Ectodermal cell (in vitro differentiated cells): ENCODE data around the gene UCHL1.
"Not testable (repeated sequence)": the region's sequence is repeated elsewhere in the genome, so short reads cannot be mapped to it uniquely, and the experiment has no call there.

Experiments used
- H3K27ac ChIP-seq: 2 replicates; pipeline ENCODE4 v1.7.0; 2013; ENCODE audit warnings: mild to moderate bottlenecking, low read depth, low read length; ENCODE audit not compliant: insufficient read depth, poor library complexity, severe bottlenecking
- H3K27me3 ChIP-seq: 2 replicates; pipeline ENCODE4 v1.7.0; 2013; ENCODE audit warnings: mild to moderate bottlenecking, low read length; ENCODE audit not compliant: insufficient read depth, control insufficient read depth, poor library complexity, severe bottlenecking
- H3K36me3 ChIP-seq: one replicate; pipeline ENCODE4 v1.7.0; 2013; ENCODE audit warnings: low read length; ENCODE audit not compliant: control insufficient read depth, insufficient read depth
- H3K4me1 ChIP-seq: one replicate; pipeline ENCODE4 v1.7.0; 2013; ENCODE audit warnings: low read length; ENCODE audit not compliant: control insufficient read depth, insufficient read depth
- H3K4me3 ChIP-seq: 2 replicates; pipeline ENCODE4 v1.7.0; 2013; ENCODE audit warnings: low read depth, low read length, control low read depth; ENCODE audit not compliant: insufficient read depth
- H3K9me3 ChIP-seq: 2 replicates; pipeline ENCODE4 v1.7.0; 2013; ENCODE audit warnings: mild to moderate bottlenecking, low read length, moderate library complexity; ENCODE audit not compliant: control insufficient read depth
- WGBS, 2 experiments: methylation state at CpG; one replicate each; pipeline ENCODE4 v1.1.7; 2013; ENCODE audit warnings: missing lambda C conversion rate in 2 of 2; 5-methylcytosine and 5-hydroxymethylcytosine counted together

UCHL1 gene

GRCh38 chr4:41262198-41262597, 5.5 kb downstream of the UCHL1 start:
- Histone ChIP-seq H3K36me3 (peaks cover 67% of the 10 kb centered on the region), H3K27me3 (no peaks in the 10 kb centered on the region), H3K9me3 (no peaks in the 10 kb centered on the region), H3K4me3 (no peak overlapping the region), H3K27ac (no peak overlapping the region), H3K4me1 (no peaks in the 10 kb centered on the region)
- WGBS, 2 experiments = 90 to 92% methylated on average over 6 of the region's 6 CpGs

GRCh38 chr4:41264212-41264611, 7.5 kb downstream of the UCHL1 start:
- Histone ChIP-seq H3K4me1 (no peaks in the 10 kb centered on the region), H3K27me3 (no peaks in the 10 kb centered on the region), H3K4me3 (no peak overlapping the region), H3K36me3 (peaks cover 72% of the 10 kb centered on the region), H3K9me3 (no peaks in the 10 kb centered on the region), H3K27ac (no peak overlapping the region)
- no CpG with 5 or more reads among the region's 1 CpG for WGBS, 2 experiments

GRCh38 chr4:41267997-41268396, 11.3 kb downstream of the UCHL1 start:
- Histone ChIP-seq H3K4me1 (no peaks in the 10 kb centered on the region), H3K27ac (no peak overlapping the region), H3K36me3 (peaks cover 39% of the 10 kb centered on the region), H3K27me3 (no peaks in the 10 kb centered on the region), H3K4me3 (no peak overlapping the region), H3K9me3 (no peaks in the 10 kb centered on the region)
- WGBS, 2 experiments = 93% methylated on average over 7 of the region's 7 CpGs

GRCh38 chr4:41268721-41269517, 12.2 kb downstream of the UCHL1 start:
- Histone ChIP-seq H3K27me3 (no peaks in the 10 kb centered on the region), H3K9me3 (no peaks in the 10 kb centered on the region), H3K27ac (no peak overlapping the region), H3K4me3 (no peak overlapping the region), H3K36me3 (peaks cover 30% of the 10 kb centered on the region), H3K4me1 (no peaks in the 10 kb centered on the region)
- 93 to 95% methylated on average over 6 to 7 of the region's 7 CpGs for WGBS, 2 experiments

GRCh38 chr4:41269682-41270081, 13.0 kb downstream of the UCHL1 start:
- H3K4me3 ChIP-seq = no peak overlapping the region
- H3K27me3 ChIP-seq = no peaks in the 10 kb centered on the region
- no peak overlapping the region for H3K27ac ChIP-seq
- no peaks in the 10 kb centered on the region for H3K4me1 ChIP-seq
- H3K9me3 ChIP-seq = no peaks in the 10 kb centered on the region
- peaks cover 22% of the 10 kb centered on the region for H3K36me3 ChIP-seq

- not testable (repeated sequence) for H3K36me3 ChIP-seq, H3K27me3 ChIP-seq, H3K9me3 ChIP-seq, H3K4me1 ChIP-seq, H3K4me3 ChIP-seq, H3K27ac ChIP-seq
- whole genome bisulfite sequencing, 2 experiments = 90% methylated on average over 13 of the region's 13 CpGs
Observed at GRCh38 chr4:41275931-41276330, 19.2 kb downstream of the UCHL1 start.

GRCh38 chr4:41280010-41280409, 23.3 kb downstream of the UCHL1 start:
- no peak overlapping the region for H3K27ac ChIP-seq
- H3K27me3 ChIP-seq = no peaks in the 10 kb centered on the region
- WGBS, 2 experiments = 86 to 90% methylated on average over 8 of the region's 8 CpGs
- H3K4me1 ChIP-seq = no peaks in the 10 kb centered on the region
- H3K9me3 ChIP-seq = no peaks in the 10 kb centered on the region
- no peaks in the 10 kb centered on the region for H3K36me3 ChIP-seq
- no peak overlapping the region for H3K4me3 ChIP-seq

- H3K4me3 ChIP-seq = no peak overlapping the region
- no peaks in the 10 kb centered on the region for H3K9me3 ChIP-seq
- H3K36me3 ChIP-seq = no peaks in the 10 kb centered on the region
- 8 to 15% methylated on average over 5 of the region's 7 CpGs for WGBS, 2 experiments
- no peak overlapping the region for H3K27ac ChIP-seq
- no peaks in the 10 kb centered on the region for H3K27me3 ChIP-seq
- H3K4me1 ChIP-seq = no peaks in the 10 kb centered on the region
Observed at GRCh38 chr4:41281038-41281634, 24.4 kb downstream of the UCHL1 start.

GRCh38 chr4:41282366-41282765, 25.6 kb downstream of the UCHL1 start:
- Histone ChIP-seq H3K4me1 (no peaks in the 10 kb centered on the region), H3K4me3 (no peak overlapping the region), H3K36me3 (no peaks in the 10 kb centered on the region), H3K27me3 (no peaks in the 10 kb centered on the region), H3K9me3 (no peaks in the 10 kb centered on the region), H3K27ac (no peak overlapping the region)
- WGBS, 2 experiments = 31 to 75% methylated on average over 1 of the region's 1 CpG

- Histone ChIP-seq H3K27ac (no peak overlapping the region), H3K4me1 (no peaks in the 10 kb centered on the region)
- WGBS, 2 experiments = 90 to 93% methylated on average over 5 to 6 of the region's 6 CpGs
Observed at GRCh38 chr4:41285202-41285863, 28.6 kb downstream of the UCHL1 start.

More at GRCh38 chr4:41285202-41285863, 28.6 kb downstream of the UCHL1 start:
- no peaks in the 10 kb centered on the region for H3K27me3 ChIP-seq
- H3K36me3 ChIP-seq = no peaks in the 10 kb centered on the region
- no peak overlapping the region for H3K4me3 ChIP-seq
- H3K9me3 ChIP-seq = no peaks in the 10 kb centered on the region
